TTC549 (cell line): ENCODE results near the gene CTNNA3.
A peak's percentile ranks its signal among the peaks of the same experiment; 100 is the strongest.

Experiments
- FAIRE-seq: peaks from 2 replicates; lab custom pipeline; 2012; peaks lifted over from hg19 to GRCh38; lab: Jason Lieb, UNC

CTNNA3 gene

DNA sequence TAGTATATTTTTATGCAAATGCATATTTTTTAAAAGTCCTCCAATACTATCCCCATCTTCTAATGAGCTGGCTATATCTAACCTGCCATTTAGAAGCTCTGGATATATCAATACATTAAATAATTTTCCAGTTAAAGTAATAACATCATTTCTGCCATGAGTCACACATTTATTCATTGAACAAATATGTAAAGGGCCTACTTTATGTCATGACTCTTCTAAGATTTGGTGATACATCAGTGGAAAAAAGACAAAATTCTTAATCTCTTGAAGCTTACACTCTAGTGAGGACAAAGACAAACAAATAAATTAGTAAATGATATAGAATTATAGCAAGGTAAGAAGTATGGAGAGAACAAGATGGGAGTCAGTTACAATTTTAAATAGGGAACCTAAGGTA, 1487.0 kb downstream of the CTNNA3 start:
- no peak for FAIRE-seq

DNA sequence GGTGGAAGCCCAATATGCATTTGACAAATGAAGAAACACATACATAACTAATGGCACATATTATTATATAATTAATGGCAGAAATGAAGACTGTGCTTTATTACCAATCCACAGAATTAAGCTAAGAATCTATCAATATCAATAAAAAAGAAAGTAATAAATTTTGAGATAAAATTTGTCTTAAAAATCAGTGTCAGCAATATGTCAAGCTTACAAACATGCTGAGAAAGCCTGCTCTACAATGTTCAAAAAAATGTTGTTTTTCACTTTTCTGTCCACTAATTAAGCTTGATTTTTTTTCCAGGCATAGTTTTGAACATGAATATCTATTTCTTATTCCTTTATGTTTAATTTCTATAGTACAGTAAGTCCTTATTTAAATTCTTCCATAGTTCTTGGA, 1491.2 kb downstream of the CTNNA3 start:
- no peak for FAIRE-seq

DNA sequence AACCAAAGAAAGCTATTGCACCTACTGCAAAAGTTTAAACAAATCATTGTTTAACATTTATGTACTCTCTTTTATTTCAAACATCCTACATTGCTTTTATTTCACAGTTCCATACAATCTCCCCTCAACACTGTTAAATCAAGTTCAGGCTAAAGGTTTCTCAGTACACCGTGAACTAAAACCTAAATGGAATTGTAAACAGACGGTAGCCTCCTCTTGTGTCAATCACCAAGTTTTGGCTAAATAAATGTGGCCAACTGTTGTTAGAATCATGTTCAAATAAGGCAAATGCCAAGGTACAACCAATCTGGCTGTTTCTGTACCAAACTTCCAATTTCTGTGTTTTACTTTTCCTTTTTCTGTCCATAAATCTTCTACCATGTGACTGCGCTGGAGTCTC, 1493.9 kb downstream of the CTNNA3 start:
- no peak for FAIRE-seq

DNA sequence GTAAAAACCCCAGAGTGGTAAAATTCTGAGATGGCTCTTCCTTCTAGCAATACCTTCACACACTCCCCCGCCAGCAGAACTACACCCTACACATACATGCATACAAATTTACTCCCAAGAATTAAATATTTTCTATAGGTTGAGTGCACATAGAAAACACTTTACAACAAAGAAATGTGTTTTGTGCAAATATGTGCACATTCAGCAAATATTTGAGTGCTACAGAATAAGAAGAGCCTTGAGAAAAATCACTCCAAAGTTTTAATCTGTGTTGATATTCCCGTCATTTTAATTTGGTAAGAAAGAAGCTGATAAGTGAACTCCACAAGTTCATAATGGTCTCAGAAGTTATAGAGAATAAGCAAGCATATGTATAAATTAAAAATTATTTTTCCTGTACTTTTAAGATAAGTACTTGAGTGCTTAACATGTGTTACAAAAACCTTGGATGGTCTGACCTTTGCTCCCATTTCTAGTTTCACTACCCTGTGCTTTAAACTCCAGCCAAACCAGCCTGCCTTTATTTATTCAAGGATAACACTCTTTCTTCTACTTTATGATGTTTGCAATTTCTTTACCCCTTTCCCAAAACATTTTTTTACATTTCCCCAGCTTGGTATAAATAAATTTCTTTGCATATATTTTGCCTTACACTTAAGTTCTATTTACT, 1503.7 kb downstream of the CTNNA3 start:
- FAIRE-seq = no peak

DNA sequence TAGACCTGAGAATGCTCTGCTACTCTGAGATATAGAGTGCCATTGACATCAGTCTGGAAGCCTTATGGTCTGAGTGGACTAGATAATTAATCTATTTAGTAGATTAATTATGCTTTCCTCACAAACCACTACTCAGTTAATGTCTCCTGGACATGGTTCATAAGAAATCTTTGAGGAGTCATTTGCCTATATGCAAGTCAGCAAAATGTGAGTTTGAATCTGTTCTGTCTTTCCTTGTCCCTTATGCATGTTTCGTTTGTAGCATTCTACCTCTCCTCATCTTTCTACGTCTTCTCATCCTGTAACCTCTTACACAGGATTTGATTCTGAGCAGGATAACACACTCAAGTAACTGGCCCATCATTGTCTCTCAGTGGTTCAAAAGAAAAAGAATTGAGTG, 1505.6 kb downstream of the CTNNA3 start:
- FAIRE-seq = no peak

DNA sequence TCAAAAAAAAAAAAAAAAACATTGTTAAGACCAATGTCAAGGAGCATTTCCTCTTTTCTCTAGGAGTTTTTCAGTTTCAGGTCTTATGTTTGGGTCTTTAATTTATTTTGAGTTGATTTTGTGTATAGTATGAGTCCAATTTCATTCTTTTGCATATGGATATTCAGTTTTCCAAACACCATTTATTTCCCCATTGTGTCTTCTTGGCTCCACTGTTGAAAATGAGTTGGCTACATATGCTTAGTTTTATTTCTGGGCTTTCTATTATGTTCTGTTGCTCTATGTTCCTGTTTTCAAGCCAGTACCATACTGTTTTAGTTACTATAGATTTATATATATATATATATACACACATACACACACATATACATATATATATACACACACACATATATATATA, 1506.7 kb downstream of the CTNNA3 start:
- no peak for FAIRE-seq

DNA sequence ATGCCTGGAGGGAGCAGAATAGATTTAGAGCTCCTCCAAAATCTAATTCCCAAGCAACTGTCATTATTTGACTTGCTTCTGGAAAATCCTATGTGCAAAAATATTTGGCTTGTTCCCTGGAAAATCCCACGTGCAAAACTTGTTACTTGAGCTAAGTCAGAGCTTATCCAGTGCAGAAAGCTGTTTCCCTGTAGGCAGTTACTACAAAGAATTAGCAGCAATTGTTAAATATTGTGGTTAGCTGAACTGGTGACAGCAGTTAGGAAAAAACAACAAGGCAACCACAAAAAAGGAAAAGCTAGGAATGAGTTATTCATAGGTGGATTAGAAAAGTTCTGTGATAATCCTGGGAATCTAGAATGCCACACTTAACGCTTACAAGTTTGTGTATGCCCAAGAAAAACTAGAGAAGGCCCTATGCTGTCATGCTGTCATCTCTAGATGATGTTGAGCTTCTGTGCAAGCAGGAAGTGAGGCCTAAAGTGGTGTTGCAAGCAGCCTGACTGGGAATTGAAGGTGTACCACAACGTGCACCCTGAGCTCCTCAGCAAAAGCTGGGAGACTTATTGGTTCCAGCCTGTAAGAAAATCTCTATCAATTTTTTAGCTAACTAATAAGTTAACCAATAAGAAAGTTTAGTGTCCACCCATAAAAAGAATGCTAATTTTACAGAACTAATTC, 1508.8 kb downstream of the CTNNA3 start:
- FAIRE-seq = no peak

DNA sequence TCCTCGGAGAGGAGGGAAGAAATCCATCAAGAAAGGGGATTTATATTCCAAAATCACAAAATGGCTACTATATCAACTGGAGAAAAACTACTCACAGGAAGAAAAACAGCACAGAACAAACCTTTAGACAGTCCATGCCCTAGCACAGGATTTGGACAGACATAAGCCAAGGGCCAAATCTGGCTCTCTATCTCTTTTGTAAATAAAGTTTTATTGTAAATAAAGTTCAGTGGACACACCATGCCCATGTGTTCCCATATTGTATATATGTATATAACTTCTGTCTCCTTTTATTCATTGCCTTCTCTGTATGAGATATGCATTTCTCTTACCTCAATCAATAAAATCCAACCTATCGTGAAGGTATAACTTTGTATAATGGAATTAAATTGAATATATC, 1513.0 kb downstream of the CTNNA3 start:
- no peak for FAIRE-seq

DNA sequence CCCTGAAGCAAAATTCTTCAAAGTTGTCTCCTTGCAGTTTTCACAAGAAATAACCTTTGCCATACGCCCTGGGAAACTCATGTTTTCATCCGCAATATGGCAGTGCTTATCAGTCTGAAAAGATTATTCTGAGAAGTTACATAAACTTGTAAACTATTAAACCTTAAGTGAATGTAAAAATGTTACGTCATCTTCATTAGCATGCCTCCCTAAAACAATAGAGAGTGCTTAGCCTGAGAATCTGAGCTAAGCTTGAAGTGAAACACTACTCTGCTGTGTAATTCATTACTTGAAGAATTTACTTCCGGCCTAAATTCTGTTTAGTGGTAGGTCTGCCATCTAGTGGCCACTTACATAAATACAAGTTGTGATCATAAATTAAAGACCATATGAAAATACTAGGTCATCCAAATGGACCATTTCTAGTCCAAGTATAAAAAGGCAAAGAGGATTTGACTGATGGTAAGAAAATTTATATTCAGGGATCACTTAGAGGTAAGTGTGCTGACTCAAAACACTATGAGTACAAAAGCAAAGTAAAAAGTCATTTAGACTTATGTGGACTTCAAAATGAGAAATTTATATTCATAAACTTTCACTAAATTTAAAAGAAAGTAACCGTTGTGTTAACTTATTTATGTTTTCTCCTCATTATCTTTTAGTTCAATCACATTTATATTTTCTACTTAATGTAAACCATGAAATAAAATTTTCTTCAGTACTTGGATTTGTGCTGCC, 1515.2 kb downstream of the CTNNA3 start:
- FAIRE-seq = peak; percentile 83

DNA sequence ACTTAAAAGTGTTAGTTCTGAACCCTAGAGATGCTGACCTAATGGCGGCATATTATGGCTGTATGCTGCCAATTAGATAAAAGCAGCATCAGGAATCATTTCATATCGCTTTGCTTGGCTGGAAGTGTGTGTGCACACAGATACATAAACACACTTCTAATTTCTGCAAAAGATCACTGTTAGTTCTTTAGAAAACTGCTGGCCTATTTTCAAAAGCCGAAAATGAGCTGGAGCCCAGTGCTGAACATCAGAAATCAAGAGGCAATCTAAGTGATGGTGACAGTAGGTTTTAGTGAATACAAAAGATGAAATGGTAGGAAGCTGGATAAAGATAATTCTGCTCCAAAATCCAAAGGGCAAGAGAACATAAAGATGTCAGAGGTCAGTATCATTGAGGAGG, 1516.0 kb downstream of the CTNNA3 start:
- no peak for FAIRE-seq

DNA sequence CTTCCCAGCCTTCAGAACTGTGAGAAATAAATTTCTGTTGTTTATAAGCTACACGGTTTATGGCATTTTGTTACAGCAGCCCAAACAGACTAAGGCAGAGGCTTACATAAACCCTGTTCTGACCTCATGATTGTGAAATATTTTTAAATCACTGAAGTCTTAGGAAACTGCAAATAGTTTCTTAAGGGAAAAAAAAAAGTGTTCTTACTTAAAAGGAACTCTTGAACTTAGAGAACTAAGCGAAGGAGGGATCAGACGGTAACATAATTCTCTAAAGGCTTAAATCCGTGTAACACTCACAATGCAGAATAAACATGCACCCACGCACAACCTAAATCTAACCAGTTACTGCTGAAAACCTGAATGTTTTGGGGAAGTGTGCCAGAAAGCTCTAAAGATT, 1519.2 kb downstream of the CTNNA3 start:
- no peak for FAIRE-seq

DNA sequence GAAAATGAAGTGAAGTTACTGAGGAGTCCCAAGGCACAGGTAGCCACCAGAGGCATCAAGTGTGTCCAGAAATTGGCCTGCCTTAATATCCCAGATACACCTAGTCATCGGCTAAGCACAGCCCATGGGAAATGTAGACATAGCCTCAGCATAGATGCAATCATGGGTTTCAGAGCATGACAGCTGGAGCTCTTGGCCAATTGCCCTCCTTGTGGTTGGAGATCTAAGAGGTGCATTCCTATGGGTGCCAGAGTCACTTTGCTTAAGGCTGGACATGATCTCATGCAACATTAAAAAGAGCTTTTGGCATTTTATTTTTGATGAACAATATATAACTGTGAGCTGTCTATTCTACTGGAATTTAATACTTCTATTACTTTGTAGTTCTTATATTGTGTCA, 1528.2 kb downstream of the CTNNA3 start:
- no peak for FAIRE-seq

DNA sequence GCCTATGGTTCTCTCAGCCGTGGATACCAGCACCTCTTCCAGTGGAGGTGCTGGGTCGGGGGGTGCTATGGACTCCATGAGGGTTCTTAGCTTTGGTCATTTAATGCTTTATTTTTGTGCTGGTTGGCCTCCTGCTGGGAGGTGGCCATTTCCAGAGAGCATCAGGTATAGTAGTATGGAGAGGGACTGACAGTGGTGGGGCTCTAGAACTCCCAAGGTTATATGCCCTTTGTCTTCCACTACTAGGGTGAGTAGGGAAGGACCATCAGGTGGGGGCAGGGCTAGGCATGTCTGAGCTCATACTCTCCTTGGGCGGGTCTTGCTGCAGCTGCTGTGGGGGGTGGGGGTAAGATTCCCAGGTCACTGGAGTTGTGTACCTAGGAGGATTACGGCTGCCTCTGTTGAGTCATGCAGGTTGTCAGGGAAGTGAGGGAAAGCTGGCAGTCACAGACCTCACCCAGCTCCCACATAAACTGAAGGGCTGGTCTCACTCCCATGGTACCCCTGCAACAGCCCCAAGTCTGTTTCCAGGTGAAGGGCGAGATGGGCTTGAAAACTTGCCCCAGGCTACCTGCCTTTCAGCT, 1533.3 kb downstream of the CTNNA3 start:
- FAIRE-seq = no peak

DNA sequence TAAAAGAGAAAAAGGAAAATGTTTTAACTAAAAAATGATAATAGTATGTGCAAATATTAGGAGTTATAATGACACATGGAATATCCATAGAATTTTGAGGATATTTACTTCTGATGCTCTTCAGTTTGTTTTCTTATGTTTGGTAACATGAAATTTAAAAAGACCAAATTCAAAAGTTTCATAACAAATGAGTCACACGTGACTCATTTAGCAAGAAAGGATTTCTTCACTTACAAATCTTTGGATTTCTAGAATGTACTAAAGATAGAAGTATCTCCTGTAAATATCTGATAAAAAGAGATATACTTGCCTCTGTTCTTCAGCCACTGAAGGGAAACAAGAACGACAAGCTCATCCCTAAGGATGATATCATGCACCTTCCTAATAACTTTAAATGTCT, 1544.6 kb downstream of the CTNNA3 start:
- no peak for FAIRE-seq

DNA sequence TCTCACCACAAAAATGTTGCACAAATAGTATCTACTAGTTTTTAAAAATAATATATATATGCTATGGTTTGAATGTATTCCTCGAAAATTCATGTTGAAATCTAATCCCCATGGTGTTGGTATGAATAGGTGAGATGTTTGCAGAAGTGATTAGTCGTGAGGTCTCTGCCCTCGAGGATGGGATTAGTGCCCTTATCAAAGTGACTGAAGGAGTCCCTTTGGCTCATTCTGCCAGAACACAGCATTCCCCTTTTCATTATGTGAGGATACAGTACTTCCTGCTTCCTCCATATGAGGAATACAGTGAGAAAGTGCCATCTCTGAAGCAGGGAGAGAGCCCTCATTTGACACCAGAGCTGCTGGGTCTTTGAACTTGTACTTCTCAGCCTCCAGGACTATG, 1547.7 kb downstream of the CTNNA3 start:
- FAIRE-seq = no peak

DNA sequence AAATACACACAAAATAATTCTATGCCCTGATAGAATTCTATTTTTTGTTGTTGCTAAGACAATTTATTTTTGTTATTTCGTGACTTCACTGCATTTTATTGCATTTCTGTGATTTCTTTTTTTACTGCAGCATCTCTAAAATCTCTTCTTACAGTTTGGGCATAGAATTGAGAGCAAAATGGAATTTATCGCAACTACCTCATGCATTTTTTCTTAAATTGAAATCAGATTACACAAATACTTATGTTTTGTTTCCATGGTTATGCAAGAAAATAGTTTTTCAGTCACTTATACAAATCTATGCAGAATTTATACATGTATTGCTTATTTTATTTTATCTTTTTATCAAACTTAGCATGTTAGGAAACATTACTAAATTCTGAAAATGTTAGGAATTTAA, 1552.0 kb downstream of the CTNNA3 start:
- no peak for FAIRE-seq

DNA sequence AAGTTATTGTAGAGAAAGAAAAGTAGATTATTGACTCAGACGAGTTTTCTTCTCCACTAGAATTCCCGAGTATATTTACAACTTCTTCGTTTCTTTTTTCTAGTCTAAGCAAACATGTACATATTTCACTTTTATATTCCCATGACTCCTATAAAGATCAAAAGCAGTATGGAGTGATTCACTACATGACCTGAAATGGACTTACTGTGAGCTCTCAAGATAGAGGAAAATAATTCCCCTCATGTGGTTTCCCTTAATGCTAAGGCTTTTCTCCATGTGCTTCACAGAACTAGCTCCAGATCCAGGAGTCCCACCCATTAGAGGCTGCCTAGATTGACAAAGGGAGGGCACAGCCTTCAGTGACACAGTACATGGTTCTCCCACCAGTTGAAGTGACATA, 1593.2 kb downstream of the CTNNA3 start:
- FAIRE-seq = no peak

DNA sequence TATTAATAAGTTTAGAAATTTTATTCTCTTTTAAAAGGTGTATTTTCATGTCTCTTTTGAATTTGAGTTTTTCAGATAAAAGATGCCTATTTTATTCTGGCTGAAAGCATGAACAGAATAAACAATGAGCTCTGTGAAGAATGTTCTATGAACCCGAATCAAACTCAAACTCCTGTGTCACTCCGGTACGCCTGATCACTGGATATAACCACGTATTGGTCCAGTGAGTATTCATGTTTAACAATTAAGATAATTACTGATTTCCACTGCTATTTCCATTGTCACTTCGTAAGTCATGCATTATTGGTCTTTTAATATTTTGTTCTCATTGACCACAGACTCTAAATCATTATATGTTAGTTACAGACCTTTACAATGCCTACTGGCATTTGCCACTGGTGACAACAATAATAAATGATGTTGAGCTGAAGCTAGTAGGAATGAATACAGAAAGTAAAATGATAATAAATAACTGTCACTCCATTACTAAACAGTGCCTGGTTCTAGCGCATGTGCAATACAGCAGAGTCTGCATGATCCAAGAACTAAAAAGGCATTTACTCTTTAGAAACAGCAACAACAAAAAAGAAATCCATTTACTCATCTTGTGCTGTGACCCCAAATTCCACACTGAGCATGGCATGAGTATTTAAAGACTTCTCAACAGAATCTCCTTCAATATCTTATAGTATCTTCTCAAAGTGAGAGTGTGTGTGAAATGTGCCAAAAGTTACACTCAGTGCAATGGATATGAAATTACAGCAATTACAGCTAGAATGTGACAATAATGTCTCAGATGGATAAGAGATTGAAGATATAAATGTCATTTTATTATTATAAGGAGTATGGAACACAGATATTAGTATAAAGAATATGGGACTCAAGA, 1597.2 kb downstream of the CTNNA3 start:
- FAIRE-seq = no peak

DNA sequence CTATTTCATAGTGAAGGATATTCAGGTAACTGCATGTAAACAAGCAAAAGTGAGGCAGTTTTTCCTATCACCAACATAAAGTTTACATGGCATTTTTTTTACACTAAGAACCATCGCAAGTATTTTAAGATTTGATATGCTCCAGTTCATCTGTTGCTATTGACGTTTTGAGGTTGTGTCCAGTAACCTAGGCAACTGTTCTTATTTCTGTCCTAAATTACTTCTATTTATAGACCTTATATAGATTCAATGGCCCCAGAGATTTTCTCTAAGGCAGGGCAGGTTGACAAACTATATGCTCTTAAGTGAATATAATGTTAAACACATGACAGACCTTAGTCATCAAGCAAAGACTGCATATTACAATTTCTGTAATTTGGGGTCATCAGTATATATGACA, 1600.4 kb downstream of the CTNNA3 start:
- FAIRE-seq = no peak

DNA sequence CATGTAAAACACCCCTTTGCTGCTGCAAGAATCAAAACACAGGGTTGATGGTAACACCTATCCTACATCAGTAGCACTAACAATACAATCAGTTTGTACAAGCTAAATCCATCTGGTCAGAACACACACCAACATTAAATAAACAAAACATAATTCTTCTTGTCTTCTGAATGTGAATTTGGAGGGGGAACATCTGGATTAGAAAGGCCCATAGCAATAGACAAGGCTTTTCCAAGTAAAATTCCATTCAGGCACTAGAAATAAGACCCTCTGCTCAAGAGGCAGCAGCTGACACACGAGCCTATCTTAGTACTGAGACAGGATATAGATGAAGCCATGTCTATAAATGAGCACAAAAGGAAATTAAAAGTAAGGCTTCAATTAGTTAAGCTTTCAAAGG, 1610.1 kb downstream of the CTNNA3 start:
- no peak for FAIRE-seq

DNA sequence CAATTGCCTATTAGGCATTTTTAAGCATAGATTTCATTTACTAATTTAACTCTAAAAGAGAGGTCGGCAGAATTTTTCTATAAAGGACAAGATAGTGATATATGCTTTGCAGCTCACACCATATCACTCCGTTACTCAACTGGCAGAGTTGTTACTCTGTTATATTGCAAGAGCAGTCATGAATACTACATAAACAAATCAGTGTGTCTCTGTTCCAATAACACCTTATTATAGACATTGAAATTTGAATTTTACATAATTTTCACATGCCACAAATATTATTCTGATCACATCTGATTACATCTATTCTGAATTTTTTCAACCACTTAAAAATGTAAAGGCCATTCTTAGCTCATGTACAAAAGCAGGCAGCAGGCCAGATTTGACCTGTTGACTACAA, 1624.1 kb downstream of the CTNNA3 start:
- no peak for FAIRE-seq

DNA sequence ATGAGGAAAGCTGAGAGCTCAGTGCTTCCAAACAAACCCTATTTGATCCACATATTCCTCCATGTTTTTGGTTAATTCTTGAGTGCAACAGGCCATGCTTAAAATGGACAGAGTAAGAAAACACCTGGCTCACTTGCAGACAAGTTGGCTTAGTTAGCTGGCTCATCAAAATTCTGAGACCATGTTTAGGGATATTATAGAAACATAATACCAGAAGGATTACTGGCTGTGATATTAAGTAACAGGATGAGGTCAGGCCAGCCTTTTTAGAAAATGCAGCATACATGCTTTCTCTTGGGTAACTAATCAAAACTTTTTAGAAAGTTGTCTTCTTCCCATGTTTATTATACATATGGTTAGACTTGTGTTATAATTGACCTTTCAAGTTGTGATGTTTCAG, 1637.4 kb downstream of the CTNNA3 start:
- no peak for FAIRE-seq
